ENCODE measurements around the gene PHACTR3.

PHACTR3 gene

DNA sequence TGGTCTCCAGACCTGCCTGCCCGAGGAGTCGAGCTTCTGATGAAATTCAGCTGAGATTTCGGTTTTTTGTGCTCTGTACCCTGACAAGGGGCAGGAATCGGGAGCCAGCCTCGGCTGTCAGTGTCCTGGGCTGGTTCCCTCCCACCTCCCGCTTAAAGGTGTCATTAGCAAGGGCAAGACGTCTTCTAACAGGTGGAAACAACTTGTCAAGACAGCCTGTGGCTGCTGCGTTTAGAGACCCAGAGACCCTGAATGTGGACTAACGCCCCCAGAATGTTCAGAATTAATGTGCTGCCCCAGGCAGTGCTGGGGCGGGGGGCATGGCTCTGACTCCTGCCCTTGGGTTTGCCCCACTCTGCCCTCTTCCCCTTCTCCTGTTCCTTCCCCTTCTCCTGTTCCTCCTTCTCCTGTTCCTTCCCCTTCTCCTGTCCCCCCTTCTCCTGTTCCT lies 69.7 kb downstream of the PHACTR3 start:
- no peak overlapping the region for H3K9ac ChIP-seq (ENCODE audit: low read length)
- H3K4me1 ChIP-seq (ENCODE audit: control insufficient read depth, insufficient read depth, low read length), result no peaks in the 10 kb centered on the region
- H3K27me3 ChIP-seq (ENCODE audit: control insufficient read depth, insufficient read depth, low read length), result no peaks in the 10 kb centered on the region
- no peaks in the 10 kb centered on the region for H3K9me3 ChIP-seq (ENCODE audit: control insufficient read depth, low read length)
- H3K36me3 ChIP-seq (ENCODE audit: control insufficient read depth, insufficient read depth, low read length), result no peaks in the 10 kb centered on the region
- no peak overlapping the region for H3K4me3 ChIP-seq (ENCODE audit: low read length)

GRCh38 chr20:59676126-59676850 lies 71.9 kb downstream of the PHACTR3 start:
- H3K4me3 ChIP-seq (ENCODE audit: low read length), result no peak overlapping the region
- H3K27me3 ChIP-seq (ENCODE audit: control insufficient read depth, insufficient read depth, low read length), result no peaks in the 10 kb centered on the region
- H3K4me1 ChIP-seq (ENCODE audit: control insufficient read depth, insufficient read depth, low read length), result no peaks in the 10 kb centered on the region
- no peaks in the 10 kb centered on the region for H3K36me3 ChIP-seq (ENCODE audit: control insufficient read depth, insufficient read depth, low read length)
- H3K9ac ChIP-seq (ENCODE audit: low read length), result no peak overlapping the region
- H3K9me3 ChIP-seq (ENCODE audit: control insufficient read depth, low read length), result no peaks in the 10 kb centered on the region

DNA sequence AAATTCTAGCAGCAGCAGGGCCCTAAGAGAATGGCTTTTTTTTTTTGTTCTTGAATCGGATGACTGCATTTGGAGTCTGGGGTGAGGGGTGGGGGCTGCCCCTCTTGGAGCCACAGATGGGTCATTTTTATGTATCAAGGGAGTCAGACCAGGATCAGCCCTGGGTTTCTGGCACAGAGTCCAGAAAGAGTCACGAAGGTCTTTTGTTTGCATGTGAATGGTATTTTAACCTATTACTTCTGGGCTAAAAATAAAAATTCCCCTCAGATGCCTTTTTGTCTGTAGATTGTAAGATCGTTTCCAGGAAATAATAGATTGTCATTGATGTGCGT lies 72.5 kb downstream of the PHACTR3 start:
- no peaks in the 10 kb centered on the region for H3K36me3 ChIP-seq (ENCODE audit: control insufficient read depth, insufficient read depth, low read length)
- H3K9me3 ChIP-seq (ENCODE audit: control insufficient read depth, low read length), result no peaks in the 10 kb centered on the region
- no peak overlapping the region for H3K9ac ChIP-seq (ENCODE audit: low read length)
- no peaks in the 10 kb centered on the region for H3K4me1 ChIP-seq (ENCODE audit: control insufficient read depth, insufficient read depth, low read length)
- H3K4me3 ChIP-seq (ENCODE audit: low read length), result no peak overlapping the region
- H3K27me3 ChIP-seq (ENCODE audit: control insufficient read depth, insufficient read depth, low read length), result no peaks in the 10 kb centered on the region

- Histone ChIP-seq H3K9me3 (ENCODE audit: control insufficient read depth, low read length) (no peaks in the 10 kb centered on the region), H3K36me3 (ENCODE audit: control insufficient read depth, insufficient read depth, low read length) (no peaks in the 10 kb centered on the region), H3K4me3 (ENCODE audit: low read length) (no peak overlapping the region), H3K9ac (ENCODE audit: low read length) (no peak overlapping the region), H3K27me3 (ENCODE audit: control insufficient read depth, insufficient read depth, low read length) (no peaks in the 10 kb centered on the region), H3K4me1 (ENCODE audit: control insufficient read depth, insufficient read depth, low read length) (no peaks in the 10 kb centered on the region)
These were observed 73.2 kb downstream of the PHACTR3 start for GRCh38 chr20:59677586-59677985.

GRCh38 chr20:59678288-59678687 lies 73.9 kb downstream of the PHACTR3 start:
- no peaks in the 10 kb centered on the region for H3K4me1 ChIP-seq (ENCODE audit: control insufficient read depth, insufficient read depth, low read length)
- no peaks in the 10 kb centered on the region for H3K9me3 ChIP-seq (ENCODE audit: control insufficient read depth, low read length)
- H3K36me3 ChIP-seq (ENCODE audit: control insufficient read depth, insufficient read depth, low read length), result no peaks in the 10 kb centered on the region
- no peak overlapping the region for H3K4me3 ChIP-seq (ENCODE audit: low read length)
- no peak overlapping the region for H3K9ac ChIP-seq (ENCODE audit: low read length)
- H3K27me3 ChIP-seq (ENCODE audit: control insufficient read depth, insufficient read depth, low read length), result no peaks in the 10 kb centered on the region

DNA sequence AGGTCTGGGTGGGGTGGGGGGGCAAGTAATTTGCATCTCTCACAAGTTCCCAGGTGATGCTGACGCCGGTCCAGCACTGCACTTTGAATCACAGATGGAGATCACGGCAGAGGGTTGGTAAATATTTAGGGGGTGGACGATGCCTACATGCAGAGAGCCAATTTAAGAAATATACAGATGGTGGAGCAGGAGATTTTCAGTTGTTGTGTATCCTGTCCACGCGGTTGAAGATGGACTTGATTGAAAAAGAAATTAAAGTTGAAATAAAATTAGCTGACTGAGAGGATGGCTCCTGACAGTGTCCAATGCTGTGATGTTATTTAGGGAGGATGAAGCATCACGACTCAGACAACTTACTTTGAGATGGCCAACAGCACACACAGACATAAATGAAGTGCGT lies 74.6 kb downstream of the PHACTR3 start:
- no peaks in the 10 kb centered on the region for H3K9me3 ChIP-seq (ENCODE audit: control insufficient read depth, low read length)
- H3K4me3 ChIP-seq (ENCODE audit: low read length), result no peak overlapping the region
- H3K36me3 ChIP-seq (ENCODE audit: control insufficient read depth, insufficient read depth, low read length), result no peaks in the 10 kb centered on the region
- H3K9ac ChIP-seq (ENCODE audit: low read length), result no peak overlapping the region
- no peaks in the 10 kb centered on the region for H3K27me3 ChIP-seq (ENCODE audit: control insufficient read depth, insufficient read depth, low read length)
- no peaks in the 10 kb centered on the region for H3K4me1 ChIP-seq (ENCODE audit: control insufficient read depth, insufficient read depth, low read length)

GRCh38 chr20:59680148-59680650 lies 75.9 kb downstream of the PHACTR3 start:
- Histone ChIP-seq H3K27me3 (ENCODE audit: control insufficient read depth, insufficient read depth, low read length) (no peaks in the 10 kb centered on the region), H3K4me3 (ENCODE audit: low read length) (no peak overlapping the region), H3K9me3 (ENCODE audit: control insufficient read depth, low read length) (no peaks in the 10 kb centered on the region), H3K36me3 (ENCODE audit: control insufficient read depth, insufficient read depth, low read length) (no peaks in the 10 kb centered on the region), H3K9ac (ENCODE audit: low read length) (no peak overlapping the region), H3K4me1 (ENCODE audit: control insufficient read depth, insufficient read depth, low read length) (no peaks in the 10 kb centered on the region)

DNA sequence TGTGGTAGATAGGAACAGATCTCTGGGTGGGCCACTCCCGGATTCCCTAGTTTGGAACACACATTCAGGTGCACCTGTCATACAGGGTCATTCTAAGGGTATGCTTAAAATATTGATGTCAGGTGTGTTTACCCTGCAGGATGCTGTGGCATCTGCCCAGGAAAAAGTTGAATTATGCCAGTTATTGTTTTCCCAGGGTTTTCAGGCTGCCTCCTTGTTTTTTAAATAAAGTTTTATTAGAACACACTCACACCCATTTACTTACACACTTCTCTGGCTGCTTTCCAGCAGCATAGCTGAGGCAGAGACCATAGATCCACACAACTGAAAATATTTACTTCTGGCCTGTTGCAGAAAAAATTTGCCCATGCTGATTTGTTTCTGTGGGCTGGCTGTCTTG lies 76.5 kb downstream of the PHACTR3 start:
- Histone ChIP-seq H3K9ac (ENCODE audit: low read length) (no peak overlapping the region), H3K4me3 (ENCODE audit: low read length) (no peak overlapping the region), H3K36me3 (ENCODE audit: control insufficient read depth, insufficient read depth, low read length) (no peaks in the 10 kb centered on the region), H3K9me3 (ENCODE audit: control insufficient read depth, low read length) (no peaks in the 10 kb centered on the region), H3K27me3 (ENCODE audit: control insufficient read depth, insufficient read depth, low read length) (no peaks in the 10 kb centered on the region), H3K4me1 (ENCODE audit: control insufficient read depth, insufficient read depth, low read length) (no peaks in the 10 kb centered on the region)

GRCh38 chr20:59682603-59683002 lies 78.3 kb downstream of the PHACTR3 start:
- H3K4me3 ChIP-seq (ENCODE audit: low read length), result no peak overlapping the region

GRCh38 chr20:59683181-59683580 lies 78.8 kb downstream of the PHACTR3 start:
- no peak overlapping the region for H3K4me3 ChIP-seq (ENCODE audit: low read length)
- no peaks in the 10 kb centered on the region for H3K36me3 ChIP-seq (ENCODE audit: control insufficient read depth, insufficient read depth, low read length)
- H3K9me3 ChIP-seq (ENCODE audit: control insufficient read depth, low read length), result no peaks in the 10 kb centered on the region
- no peaks in the 10 kb centered on the region for H3K27me3 ChIP-seq (ENCODE audit: control insufficient read depth, insufficient read depth, low read length)
- H3K4me1 ChIP-seq (ENCODE audit: control insufficient read depth, insufficient read depth, low read length), result no peaks in the 10 kb centered on the region
- H3K9ac ChIP-seq (ENCODE audit: low read length), result no peak overlapping the region

More at GRCh38 chr20:59682603-59683002, 78.3 kb downstream of the PHACTR3 start:
- no peaks in the 10 kb centered on the region for H3K27me3 ChIP-seq (ENCODE audit: control insufficient read depth, insufficient read depth, low read length)
- H3K4me1 ChIP-seq (ENCODE audit: control insufficient read depth, insufficient read depth, low read length), result no peaks in the 10 kb centered on the region
- no peaks in the 10 kb centered on the region for H3K36me3 ChIP-seq (ENCODE audit: control insufficient read depth, insufficient read depth, low read length)
- no peaks in the 10 kb centered on the region for H3K9me3 ChIP-seq (ENCODE audit: control insufficient read depth, low read length)
- H3K9ac ChIP-seq (ENCODE audit: low read length), result no peak overlapping the region

GRCh38 chr20:59684685-59685242 lies 80.4 kb downstream of the PHACTR3 start:
- H3K9me3 ChIP-seq (ENCODE audit: control insufficient read depth, low read length), result no peaks in the 10 kb centered on the region
- no peak overlapping the region for H3K9ac ChIP-seq (ENCODE audit: low read length)
- no peaks in the 10 kb centered on the region for H3K4me1 ChIP-seq (ENCODE audit: control insufficient read depth, insufficient read depth, low read length)
- H3K27me3 ChIP-seq (ENCODE audit: control insufficient read depth, insufficient read depth, low read length), result no peaks in the 10 kb centered on the region
- no peak overlapping the region for H3K4me3 ChIP-seq (ENCODE audit: low read length)
- H3K36me3 ChIP-seq (ENCODE audit: control insufficient read depth, insufficient read depth, low read length), result no peaks in the 10 kb centered on the region

GRCh38 chr20:59686404-59687346 lies 82.3 kb downstream of the PHACTR3 start:
- Histone ChIP-seq H3K36me3 (ENCODE audit: control insufficient read depth, insufficient read depth, low read length) (no peaks in the 10 kb centered on the region), H3K9ac (ENCODE audit: low read length) (no peak overlapping the region), H3K4me3 (ENCODE audit: low read length) (no peak overlapping the region), H3K9me3 (ENCODE audit: control insufficient read depth, low read length) (no peaks in the 10 kb centered on the region), H3K27me3 (ENCODE audit: control insufficient read depth, insufficient read depth, low read length) (peaks cover 4% of the 10 kb centered on the region), H3K4me1 (ENCODE audit: control insufficient read depth, insufficient read depth, low read length) (no peaks in the 10 kb centered on the region)

Data from mucosa of stomach (tissue), 1 donor.